ENCODE results near the gene CREB5.

The CREB5 gene

GRCh38 chr7:28621369-28621841 lies 209.1 kb downstream of the CREB5 start:
- DNase-seq = no peak

GRCh38 chr7:28623105-28623730 lies 210.9 kb downstream of the CREB5 start:
- DNase-seq = no peak

- no peak for DNase-seq
Measured at GRCh38 chr7:28623863-28624262, 211.5 kb downstream of the CREB5 start.

- DNase-seq = no peak
Measured at GRCh38 chr7:28625432-28625831, 213.1 kb downstream of the CREB5 start.

DNA sequence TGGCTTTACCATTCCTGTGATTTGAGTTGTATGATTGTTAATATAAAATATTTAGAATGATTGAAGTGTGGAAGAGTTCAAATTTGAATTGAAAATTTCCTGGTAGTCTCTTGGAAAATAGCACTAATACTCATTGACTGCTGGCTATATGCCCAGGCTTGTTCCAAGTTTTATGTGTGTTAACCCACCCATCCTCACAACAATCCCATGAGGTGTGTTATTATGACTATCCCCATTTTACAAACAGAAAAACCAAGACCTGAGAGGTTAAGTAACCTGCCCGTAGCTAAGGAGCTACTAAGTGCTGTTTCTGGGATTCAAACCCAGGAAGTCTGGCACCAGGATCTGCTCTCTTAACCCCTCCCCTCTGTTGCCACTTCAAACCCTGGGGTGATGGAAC lies 213.9 kb downstream of the CREB5 start:
- DNase-seq = no peak

- no peak for DNase-seq
Measured at GRCh38 chr7:28626624-28627262, 214.4 kb downstream of the CREB5 start.

DNA sequence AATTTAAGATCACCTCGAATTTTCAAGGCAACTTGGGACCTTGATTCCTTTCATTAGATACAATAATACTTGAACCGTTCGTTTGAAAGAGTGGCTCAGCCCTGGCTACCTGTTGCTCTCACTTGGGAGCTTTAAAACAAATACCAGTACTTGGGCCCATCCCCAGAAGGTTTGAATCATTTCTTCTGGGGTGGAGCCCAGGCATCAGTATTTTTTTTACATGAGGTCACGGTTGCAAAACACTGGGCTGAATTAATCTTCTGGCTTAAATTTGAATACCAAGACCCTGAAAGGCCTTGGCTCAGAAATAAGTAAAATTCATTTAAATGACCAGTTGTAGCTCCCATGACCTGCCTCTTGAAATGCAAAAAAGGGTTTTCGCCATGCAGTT lies 214.9 kb downstream of the CREB5 start:
- DNase-seq = no peak

DNA sequence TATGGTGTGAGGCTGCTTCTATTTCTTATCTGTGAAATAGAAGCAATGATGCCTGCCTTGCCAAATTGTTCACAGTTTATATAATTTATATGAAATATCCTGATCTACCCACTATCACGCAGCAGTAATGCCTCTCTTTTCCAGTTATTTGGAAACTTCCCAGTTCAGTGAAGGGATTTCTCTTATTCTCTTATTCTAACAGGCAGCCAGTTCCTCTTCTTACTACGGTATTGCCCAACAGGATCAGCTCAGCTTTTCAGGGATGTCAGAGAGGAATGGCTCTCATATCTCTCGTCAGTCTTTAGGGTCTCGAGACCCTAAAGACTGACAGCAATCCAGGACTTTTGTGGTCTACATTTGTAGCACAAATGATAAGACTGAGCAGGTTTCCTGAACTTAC lies 215.6 kb downstream of the CREB5 start:
- no peak for DNase-seq

- DNase-seq = no peak
Measured at GRCh38 chr7:28629216-28629842, 217.0 kb downstream of the CREB5 start.

GRCh38 chr7:28630350-28630749 lies 218.0 kb downstream of the CREB5 start:
- DNase-seq = no peak

GRCh38 chr7:28631995-28632394 lies 219.7 kb downstream of the CREB5 start:
- DNase-seq = no peak

DNA sequence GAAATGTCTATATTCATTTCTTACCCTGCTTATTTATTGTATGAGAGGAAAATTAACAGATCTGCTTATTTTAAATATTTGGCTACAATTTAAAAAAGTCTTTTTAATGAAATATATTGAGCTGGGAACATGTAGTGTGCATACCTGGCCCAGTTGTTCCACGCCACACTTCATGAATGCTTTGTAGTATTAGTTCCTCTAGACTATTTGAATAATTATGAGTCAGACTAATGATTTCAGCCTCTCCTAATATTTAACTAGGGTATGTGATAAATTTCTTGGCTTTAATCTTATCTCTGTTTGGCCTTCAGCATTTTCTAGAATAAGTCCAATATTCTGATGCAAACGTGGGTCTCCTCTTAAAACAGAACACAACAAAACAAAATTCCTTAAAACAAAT lies 226.6 kb downstream of the CREB5 start:
- DNase-seq = no peak

DNA sequence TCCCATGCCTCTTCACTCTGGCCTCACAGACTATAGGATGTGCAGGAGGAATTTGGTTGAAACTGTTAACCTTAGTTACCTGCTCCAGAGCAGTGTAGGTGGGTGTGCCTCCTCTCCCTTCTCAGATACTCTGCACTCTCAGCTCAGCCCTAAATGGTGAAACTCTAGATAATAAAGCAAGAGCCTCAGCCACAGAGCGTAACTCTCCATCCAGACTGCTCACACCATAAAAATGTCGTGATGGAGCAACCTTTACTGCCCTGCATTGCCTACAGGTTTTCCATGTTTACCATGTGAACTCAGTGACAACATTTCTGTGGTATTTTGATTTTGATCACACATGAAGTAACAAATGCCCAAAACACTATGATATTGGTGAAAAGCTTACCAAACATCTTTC lies 227.7 kb downstream of the CREB5 start:
- DNase-seq = no peak

- no peak for DNase-seq
Measured at GRCh38 chr7:28641752-28642545, 229.6 kb downstream of the CREB5 start.

GRCh38 chr7:28643188-28643569 lies 230.9 kb downstream of the CREB5 start:
- no peak for DNase-seq

DNA sequence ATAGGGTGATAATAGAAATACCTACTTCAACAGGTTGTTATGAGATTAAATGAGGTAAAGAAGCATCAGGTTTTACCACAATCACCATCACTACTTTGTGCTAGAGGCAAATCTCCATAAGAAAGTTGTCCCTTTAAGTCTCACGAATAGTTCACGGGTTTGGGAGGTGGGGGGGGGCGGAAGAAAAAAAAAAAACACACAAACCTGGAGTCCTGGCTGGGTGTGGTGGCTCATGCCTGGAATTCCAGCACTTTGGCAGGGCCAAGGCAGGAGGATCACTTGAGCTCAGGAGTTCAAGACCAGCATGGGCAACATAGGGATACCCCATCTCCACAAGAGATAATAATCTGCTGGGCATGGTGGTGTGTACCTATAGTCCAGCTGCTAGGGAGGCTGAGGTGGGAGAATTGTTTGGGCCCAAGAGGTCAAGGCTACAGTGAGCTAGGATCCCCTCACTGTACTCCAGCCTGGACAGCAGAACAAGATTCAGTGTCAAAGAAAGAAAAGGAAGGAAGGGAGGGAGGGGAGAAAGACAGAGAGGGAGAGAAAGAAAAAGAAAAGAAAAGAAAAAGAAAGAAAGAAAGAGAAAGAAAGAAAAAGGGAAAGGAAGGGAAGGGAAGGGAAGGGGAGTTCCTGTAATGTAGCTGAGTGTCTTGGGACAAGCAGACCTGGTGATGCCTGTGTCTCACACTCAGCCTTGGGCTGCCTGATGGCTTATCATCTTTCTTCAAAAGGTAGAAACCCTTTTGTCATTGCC lies 231.4 kb downstream of the CREB5 start:
- no peak for DNase-seq

- no peak for DNase-seq
Measured at GRCh38 chr7:28645866-28646265, 233.5 kb downstream of the CREB5 start.

DNA sequence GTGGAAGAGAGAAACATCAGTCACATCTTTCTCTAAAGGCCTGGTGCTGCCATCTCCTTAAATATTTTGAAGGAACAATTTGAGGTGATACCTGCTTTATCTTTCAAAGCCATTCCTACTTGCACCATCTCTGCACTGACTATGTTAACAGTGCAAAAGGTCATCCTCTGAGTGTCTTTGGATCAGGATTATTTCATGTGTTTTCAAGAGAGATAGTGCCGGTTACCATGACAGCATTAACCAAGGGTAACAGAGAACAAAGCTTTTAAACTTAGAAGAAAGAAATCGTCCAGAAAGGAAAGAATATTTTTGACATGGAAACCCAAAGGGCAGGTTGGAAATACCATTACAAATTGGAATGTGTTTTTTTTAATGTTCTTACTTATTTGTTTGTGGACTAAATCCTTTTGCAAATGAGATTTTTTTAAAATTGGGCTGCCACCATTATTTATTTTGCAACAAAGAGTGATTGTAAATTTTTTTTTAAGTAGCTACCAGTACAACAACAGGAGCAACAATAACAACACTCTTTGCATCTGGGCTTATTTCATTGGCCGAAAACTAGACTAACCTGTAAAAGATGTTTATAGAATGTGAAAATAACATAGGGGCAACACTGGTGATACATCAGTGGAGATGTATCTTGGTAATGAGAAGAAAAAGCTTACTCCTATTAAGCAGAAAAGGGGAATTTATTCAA lies 234.2 kb downstream of the CREB5 start:
- DNase-seq = no peak

GRCh38 chr7:28647076-28647421 lies 234.7 kb downstream of the CREB5 start:
- DNase-seq = no peak

GRCh38 chr7:28649189-28649588 lies 236.9 kb downstream of the CREB5 start:
- DNase-seq = no peak

- no peak for DNase-seq
Measured at GRCh38 chr7:28649811-28650210, 237.5 kb downstream of the CREB5 start.

DNA sequence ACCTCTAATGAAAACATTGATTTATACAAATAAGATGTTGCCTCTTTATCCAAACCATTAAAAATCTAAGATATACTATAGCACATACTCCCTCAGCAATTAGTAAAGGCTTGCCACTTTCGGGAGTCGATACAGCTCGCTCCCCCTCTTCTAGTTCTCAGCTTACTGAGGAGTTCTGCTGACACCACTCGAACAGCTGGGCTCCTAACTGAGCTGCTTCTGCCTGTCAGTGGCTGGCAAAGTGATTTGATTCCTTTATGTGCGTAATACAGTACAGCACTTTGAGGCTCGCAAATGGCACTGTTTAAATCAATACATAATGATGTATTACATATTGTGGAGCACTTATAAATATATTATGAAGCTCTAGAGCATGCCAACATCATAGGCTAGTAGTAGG lies 241.8 kb downstream of the CREB5 start:
- no peak for DNase-seq

All from KG1 (cell line).